ENCODE measurements around the gene PQBP1. TPM values are rescaled to one million over a fixed set of nuclear protein-coding genes. Genes with fewer than 3 reads are reported as not detected.

The PQBP1 gene
- total RNA-seq, 1 experiment from 2014 or later = 44.6 TPM

DNA sequence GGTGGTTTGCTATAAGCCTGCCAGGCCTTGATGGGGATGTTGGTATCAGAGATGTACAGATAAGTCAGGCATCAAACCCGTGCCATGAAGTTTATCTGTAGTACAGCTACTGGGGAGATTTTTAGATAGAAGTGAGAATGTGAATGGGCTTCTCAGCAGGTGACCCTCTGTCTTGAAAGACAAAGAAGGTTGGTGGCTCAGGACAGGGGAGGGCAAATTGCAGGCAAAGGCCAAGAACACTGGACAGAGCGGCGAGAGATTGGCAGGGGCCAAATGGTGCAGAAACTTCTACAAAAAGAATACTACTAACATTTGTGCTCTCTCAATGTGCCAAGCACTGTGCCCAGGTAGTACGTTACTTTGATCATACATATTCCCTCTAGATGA lies 23.0 kb downstream of the PQBP1 start:
- no peak for DNase-seq (ENCODE audit: low read depth)

DNA sequence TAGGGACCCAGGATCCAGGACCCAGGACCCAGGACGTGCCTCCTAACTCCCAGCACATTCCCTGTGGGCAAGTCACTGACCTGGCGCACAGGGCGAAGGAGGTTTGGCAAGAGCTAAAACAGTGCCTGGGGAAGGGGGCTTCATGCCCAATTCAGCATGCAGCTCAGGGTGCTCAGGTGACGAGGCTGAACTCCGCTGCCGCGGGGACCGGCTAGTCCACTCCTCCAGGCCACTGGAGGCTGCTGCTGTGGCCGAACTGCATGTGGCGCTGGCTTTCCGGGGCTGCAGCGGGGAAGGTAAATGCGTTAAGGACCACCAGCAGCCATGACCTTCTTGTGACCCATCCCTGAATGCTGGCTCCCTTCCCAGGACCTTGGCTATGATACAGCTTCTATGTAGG lies 26.0 kb downstream of the PQBP1 start:
- DNase-seq (ENCODE audit: low read depth) = no peak

DNA sequence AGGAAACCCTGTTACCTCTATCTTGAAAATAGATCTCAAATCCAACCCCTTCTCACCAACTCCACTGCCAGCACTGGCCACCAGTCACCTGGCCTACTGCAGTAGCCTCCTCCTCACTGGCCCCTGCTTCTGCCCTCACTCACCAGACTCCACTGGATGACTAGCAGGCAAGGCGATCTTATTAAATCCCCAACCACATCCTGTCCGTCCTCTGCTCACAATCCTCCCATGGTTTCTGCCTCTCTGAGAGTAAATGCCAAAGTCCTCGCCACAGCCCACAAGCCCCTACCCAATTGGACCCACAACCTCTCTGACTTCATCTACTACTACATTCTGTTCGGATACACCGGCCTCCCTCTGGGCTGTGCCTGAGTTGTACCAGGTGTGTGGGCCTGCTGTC lies 26.5 kb downstream of the PQBP1 start:
- no peak for DNase-seq (ENCODE audit: low read depth)

- no peak for DNase-seq (ENCODE audit: low read depth)
These were observed 29.4 kb downstream of the PQBP1 start for GRCh38 chrX:48927123-48927522.

DNA sequence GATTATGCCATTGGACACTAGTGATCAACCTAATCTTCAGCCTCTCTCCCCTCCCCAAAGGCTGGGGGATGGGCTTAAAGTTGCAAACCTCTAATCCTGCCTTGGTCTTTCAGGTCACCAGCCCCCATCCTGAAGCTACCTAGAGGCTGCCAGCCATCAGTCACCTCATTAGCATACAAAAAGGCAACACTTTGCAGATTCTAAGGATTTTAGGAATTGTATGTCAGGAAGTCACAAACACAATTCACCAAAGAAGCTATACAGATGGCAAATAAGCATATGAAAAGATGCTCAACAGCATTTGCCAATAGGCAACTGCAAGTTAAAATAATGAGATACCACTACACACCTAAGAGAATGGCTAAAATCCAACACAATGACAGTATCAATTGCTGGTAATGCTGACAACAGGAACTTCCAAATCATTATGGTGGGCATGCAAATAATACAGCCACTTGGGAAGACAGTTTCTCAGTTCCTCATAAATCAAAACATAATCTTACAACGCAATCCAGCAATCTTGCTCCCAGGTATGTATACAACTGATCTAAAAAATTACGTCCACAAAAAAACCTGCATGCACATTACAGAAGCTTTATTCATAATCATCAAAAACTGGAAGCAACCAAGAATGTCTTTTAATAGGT lies 30.1 kb downstream of the PQBP1 start:
- no peak for DNase-seq (ENCODE audit: low read depth)

GRCh38 chrX:48933757-48934156 lies 36.0 kb downstream of the PQBP1 start:
- no peak for DNase-seq (ENCODE audit: low read depth)

- no peak for DNase-seq (ENCODE audit: low read depth)
These were observed 37.0 kb downstream of the PQBP1 start for GRCh38 chrX:48934581-48935300.

GRCh38 chrX:48935301-48935670 lies 37.6 kb downstream of the PQBP1 start:
- DNase-seq (ENCODE audit: low read depth) = no peak

- no peak for DNase-seq (ENCODE audit: low read depth)
These were observed 38.8 kb downstream of the PQBP1 start for GRCh38 chrX:48936429-48937053.

DNA sequence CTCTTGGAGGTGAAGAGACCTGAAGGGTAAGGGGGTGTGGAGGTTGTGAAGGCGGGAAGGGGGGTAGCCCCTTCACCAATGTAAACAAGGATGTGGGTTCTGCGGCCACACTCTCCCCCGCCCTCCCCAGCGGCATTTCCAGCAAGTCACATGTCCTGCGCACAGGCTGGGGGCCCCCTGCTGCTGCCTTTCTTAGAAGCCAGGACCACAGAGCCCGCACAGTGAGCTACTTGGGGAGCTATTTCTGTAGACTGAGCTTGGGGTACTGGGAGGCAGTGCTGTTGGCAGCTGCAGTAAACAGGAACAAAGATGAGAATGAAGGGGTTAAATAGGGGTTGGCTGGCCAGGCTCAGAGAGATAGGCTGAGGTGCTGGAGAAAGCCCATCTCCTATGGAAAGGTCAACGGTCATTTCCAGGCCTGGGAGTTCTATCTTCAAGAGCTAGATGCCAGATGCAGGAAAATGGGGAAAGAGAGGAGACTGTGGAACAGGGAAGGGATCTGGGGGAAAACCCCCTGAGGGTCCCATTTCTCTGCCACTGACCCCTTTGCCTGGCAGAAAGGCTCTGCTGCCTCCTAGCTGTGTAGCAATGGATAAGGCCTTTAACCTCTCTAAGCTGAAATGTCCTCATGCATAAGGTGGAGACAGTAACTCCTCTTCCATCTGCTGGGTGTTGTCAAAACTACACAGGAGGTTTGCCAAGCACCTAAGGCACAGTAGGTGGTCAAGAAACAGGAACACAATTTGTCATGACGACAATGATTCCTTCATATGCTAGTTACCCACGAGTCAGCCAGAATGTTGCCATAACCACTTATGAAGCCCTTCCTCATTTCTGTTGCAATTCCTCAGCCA lies 39.6 kb downstream of the PQBP1 start:
- no peak for DNase-seq (ENCODE audit: low read depth)

GRCh38 chrX:48938721-48939425 lies 41.1 kb downstream of the PQBP1 start:
- DNase-seq (ENCODE audit: low read depth) = no peak

DNA sequence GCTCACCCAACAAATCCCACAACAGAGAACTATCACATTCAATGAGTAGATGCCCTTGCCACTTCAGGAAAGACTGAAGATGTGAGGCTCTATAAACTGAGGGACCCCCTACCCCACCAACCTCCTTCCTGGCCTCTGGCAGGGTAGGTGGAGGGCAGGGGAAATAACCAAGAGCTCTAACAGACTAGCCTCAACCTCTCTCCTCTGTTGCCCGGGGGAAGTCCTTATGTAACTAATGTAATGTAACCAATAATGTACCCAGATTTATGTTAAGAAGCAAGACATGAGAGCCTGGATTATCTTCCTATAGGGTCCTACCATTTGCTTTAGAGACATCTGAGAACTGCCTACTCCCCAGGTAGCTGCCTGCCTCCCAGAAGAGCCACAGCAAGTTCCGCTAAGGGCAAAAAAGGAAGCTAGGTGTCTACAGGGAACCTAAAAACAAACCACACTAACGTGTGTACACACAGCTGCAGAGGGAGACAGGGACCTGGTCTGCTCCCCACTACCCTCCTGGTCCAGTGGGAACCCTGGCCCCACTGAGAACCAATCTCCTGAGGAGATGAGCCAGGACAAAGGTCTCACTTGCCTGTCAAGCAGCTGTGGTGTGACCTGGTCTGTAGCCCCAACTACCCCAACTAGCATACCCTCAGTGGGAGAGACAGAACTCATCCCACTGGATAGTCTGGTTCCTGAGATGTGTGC lies 41.9 kb downstream of the PQBP1 start:
- DNase-seq (ENCODE audit: low read depth) = no peak

DNA sequence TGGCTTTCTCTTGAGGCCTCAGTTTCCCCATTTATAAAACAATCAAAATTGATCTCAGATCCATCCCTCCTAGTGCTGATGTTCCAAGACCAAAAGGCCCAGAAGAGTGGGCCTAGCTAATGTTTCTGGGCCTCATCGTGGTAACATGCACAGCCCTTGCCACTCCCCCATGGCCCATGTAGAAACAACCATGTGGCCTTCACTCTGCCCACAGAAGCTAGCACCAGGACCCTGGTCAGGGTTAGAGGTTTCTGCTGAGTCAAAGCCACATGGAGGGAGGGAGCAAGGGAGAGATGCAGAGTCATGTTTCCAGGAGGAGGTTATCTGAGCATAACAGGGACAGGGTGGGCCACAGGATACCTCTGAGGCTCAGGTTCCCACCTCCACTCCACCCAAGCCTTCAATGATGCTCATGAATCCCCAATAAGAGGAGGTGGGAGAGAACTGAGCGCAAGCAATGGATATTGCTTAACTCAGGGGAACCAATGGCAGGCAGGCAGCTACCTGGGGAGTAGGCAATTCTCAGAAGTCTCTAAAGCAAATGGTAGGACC lies 42.8 kb downstream of the PQBP1 start:
- DNase-seq (ENCODE audit: low read depth) = no peak

GRCh38 chrX:48942895-48943294 lies 45.2 kb downstream of the PQBP1 start:
- DNase-seq (ENCODE audit: low read depth) = no peak

- peak; percentile 42 for DNase-seq (ENCODE audit: low read depth)
These were observed 48.0 kb downstream of the PQBP1 start for GRCh38 chrX:48945517-48946348.

GRCh38 chrX:48948589-48948988 lies 50.9 kb downstream of the PQBP1 start:
- DNase-seq (ENCODE audit: low read depth) = no peak
